HG03139 (cell line): Measurements from ENCODE around the gene CTPS1.

ENCODE experiments used
- ATAC-seq: cut with Tn5 transposase; IDR thresholded peaks from one replicate; pipeline ENCODE4 v1.9.1; 2021; ENCODE audit not compliant: unreplicated experiment

Gene CTPS1

DNA sequence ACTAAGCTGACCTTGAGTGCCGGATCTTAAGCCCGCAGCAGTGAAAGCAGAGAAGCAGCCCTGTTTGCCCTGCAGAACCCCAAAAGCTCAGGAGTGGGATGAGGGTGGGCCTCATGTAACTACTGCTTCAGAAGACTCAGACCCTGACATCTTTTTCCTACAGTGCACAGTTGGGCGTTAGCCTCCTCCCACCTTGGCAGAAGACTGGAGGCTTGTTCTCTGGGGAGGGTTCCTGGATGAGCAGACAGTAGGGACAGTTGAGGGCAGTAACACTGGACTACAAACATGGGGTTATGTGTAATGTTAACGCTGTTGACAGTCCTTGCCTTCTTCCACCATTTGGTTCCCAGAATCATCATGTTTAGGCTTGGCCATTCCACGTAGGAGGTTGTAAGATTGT is 9.6 kb downstream of the CTPS1 start:
- ATAC-seq: no peak

DNA sequence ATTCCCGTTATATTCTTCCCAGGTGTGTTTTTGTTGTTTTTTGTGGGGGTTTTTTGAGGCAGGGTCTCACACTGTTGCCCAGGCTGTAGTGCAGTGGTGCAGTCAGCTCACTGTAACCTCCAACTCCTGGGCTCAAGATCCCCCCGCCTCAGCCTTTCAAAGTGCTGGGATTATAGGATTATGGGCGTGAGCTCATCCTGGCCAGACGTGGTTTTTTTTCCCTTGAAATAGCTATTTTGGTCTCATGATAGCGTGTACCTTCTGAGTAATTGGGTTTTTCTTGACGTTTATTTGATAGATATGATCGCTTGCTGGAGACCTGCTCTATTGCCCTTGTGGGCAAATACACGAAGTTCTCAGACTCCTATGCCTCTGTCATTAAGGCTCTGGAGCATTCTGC is 17.6 kb downstream of the CTPS1 start:
- no peak for ATAC-seq

DNA sequence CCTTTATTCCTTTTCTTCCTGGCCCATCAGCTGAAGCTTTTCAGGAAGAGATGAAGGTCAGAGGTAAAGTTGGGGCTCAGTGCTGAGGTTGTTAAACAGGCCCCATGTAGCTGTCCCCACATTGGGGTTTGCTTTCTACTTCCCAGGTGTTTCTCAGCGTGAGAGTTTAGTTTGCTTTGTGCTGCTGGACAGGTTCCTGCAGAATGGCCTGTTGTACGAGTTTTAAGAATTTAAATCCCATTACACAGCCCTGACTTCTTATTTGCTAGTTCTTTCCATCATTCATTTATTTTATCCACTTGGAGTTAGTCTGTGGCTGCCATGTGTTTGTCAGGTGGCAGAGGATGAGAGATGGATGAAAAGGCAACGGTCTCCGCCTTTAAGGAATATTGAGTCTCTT is 19.2 kb downstream of the CTPS1 start:
- ATAC-seq: no peak

DNA sequence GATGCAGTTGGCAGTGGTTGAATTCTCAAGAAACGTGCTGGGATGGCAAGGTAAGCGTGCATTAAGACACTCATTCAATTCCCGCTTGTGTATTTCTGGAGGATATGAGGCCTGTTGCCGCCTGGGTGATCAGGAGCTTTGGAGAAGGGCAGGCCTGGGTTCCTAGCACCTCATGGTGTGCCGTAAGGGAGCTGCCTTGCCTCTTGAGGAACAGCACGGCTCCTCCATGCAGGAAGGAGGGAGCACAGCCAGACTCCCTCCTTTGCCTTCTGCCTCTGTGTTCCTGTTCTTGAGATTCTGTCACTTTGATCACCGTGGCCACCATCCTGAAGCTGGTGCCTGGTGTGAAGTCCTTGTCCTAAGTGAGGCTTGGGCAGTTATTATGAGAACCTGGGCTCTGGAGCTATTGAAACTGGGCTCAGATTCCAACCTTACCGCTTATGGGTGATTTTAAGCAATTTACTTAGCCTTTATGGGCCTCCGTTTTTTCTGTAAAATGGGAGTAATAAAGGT is 23.7 kb downstream of the CTPS1 start:
- no peak for ATAC-seq

DNA sequence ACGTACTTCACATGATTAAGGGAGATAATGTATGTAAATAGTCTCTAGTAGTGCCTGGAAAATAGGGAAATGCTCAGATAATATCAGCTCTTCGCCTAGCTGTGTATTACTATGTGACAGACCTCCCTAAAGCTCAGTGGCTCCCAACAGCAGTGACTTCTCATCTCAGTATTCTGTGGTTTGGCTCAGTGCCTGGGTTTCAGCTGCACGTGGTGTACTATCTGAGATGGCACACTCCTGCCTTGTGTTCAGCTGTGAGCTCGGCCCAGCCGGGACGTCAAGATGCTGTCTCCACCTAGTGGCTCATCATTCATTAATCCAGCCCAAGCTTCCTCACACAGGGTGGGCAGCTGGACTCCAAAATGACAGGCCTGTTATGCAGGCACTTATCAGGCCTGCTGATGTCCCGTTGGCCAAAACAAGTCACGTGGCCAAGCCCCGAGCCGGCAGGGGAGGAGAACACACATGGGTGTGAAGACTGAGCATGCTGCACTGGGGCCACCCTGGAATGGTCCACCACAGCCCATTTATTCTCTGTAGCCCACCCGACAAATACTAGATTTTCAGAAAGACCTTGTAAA is 24.2 kb downstream of the CTPS1 start:
- ATAC-seq: peak; percentile 98

DNA sequence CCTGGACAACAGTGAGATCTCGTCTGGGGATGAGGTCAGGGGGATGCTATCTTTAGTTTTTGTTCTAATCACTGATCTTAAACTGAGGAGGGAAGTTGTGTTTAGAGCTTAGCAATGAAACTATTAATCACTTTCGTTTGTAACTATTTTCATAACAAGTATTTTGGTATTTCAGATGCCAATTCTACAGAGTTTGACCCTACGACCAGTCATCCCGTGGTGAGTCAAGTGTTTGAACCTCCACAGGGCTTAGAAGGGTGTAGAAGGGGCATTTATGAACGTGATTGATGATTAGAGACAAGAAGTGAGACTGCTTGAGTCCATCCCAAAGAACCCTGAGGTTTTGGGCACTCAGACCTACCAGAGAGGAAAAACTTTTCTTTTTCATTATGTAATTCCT is 26.4 kb downstream of the CTPS1 start:
- ATAC-seq: no peak

DNA sequence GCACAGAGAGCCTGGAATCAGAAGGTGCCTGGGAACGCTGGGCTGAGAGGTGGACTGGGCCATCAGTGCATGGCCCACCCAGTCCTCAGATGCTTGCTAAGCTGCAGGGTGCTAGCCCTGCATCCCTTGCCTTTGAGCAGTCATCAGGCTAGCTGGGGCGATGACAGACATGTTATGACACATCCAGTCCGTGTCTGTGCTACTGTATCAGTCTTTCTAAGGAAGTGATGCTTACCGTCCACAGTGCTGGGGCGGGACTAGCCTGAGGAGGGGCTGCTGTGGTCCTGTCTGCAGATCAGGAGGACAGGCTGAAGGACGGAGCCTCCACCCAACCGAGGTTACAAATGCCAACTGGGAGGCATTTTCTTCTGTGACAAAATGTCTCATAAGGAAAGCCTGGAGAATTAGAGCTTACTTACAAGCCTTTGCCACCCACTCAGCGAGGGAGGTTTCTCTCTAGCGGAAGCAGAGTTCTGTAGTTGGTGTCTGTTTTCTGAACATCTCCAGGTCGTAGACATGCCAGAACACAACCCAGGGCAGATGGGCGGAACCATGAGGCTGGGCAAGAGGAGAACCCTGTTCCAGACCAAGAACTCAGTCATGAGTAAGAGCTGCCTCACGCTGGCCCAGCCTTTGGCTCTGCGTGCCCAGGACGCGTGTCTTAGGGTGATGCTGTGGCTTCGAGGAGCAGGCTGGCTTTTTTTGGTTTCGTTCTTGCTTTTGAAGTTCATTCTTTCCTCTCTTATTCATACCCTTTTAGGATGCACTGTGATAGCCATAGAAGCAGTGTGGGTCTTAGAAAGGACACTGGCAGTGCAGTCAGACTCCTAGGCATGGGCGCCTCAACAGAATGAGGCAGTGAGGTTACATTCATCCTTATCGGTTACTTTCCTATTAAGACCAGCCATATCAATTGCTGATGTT is 27.7 kb downstream of the CTPS1 start:
- ATAC-seq: no peak

DNA sequence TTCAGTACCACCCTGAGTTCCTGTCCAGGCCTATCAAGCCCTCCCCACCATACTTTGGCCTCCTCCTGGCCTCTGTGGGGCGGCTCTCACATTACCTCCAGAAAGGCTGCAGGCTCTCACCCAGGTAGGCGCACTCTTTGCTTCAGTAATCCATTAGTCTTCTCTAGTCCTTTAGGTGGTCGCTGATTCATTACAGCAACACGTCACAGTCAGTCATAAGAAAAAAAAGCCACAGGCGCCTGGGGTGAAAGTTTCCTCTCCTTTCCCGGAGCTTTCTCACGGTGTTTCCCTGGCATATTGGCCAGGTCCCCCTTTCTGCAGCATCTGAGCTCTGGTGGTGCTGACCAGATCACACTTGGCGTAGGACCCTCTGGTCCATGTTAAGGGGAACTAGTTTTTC is 30.0 kb downstream of the CTPS1 start:
- no peak for ATAC-seq

DNA sequence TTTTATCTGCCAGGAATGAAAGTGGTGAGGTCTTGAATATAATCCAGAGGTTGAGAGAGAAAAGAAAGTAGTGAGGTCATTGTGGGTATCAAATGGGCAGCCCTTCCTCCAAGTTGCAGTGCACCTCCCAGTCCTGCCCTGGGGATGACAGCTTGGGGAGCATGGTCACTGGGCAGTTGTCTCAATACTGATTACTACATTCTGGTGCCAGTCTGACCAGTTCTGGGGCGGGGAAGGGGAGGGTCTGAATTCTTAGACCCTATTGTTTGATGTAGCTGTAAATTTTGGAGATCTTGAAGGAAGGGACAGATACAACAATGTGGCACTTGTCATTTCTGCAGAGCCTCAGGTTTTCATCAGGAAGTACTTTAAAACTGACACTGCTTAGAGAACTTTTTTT is 30.8 kb downstream of the CTPS1 start:
- no peak for ATAC-seq

DNA sequence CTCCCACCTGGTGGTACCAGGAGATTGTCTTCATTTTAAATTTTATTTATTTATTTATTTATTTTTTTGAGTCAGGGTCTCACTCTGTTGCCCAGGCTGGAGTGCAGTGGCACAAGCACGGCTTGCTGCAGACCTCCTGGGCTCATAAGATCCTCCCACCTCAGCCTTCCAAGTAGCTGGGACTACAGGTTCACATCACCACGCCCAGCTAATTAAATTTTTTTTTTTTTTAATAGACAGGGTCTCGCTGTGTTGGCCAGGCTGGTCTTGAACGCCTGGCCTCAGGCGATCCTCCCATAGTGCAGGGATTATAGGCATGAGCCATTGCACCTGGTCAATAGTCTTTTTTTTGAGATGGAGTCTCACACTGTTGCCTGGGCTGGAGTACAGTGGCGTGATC is 33.5 kb downstream of the CTPS1 start:
- ATAC-seq: no peak

DNA sequence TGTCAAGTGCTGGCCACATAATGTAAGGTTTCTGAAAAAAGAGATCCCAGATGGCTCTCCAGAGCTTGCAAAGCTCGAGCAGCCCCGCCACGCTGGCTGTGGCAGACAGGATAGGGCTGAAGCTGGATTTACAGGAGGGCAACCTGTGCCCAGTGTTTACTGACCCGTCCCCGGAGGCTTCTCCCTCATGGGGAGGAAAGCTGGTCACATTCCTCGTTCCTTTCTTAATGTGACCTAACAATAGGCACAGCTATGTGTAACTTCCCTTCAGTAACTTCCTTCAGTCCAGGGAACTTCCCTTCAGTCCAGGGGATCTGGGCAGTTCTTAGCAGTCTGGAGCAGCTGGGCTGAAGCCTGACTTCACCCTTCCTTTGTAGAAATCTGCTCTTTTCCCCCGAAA is 34.3 kb downstream of the CTPS1 start:
- no peak for ATAC-seq

DNA sequence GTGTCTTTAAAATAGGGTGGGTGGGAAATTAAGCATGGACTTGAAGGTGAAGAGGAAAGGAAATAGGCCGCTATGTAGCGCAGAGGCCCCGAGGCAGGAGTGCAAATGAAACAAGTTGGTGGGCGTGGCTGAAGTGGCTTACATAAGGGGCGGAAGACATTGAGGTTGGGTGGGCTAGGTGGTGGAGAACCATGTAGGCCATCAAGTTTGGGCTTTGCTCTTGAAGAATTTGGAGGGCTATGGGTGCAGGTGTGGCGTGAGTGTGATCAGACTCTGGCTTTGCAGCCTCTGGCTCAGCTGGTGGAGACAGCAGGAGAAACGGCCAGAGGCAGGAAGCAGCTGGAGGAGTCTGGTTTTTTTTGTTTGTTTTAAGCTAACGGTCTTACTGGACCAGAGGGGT is 35.4 kb downstream of the CTPS1 start:
- ATAC-seq: no peak

DNA sequence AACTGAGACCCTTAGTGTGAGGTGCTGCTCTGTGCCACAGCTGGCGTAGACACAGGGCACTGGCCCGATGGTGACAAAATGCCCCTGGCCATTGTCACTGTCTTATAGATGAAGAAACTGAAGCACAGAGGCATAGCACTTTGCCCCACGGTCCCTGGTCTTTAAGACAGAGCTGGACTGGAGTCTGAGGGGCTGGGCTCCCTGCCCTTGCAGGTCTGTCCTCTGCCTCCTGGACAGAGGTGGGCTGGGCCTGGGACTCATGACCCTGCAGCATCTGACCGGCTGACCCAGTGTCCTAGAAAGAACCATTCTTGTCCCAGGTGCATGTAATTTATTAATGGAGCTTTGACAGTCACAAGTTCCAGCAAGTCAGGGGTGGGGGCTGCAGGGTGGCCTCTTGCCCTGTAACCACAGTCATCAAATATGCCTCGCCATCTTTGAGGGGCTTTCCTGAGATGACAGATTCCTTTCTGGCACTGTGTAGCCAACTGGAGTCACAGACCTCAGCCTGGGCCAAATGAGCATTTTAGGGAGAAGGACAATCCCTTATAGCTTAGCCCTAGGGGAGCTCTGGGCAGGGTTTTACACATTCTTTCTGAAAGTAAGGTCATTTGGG is 35.9 kb downstream of the CTPS1 start:
- ATAC-seq: no peak

DNA sequence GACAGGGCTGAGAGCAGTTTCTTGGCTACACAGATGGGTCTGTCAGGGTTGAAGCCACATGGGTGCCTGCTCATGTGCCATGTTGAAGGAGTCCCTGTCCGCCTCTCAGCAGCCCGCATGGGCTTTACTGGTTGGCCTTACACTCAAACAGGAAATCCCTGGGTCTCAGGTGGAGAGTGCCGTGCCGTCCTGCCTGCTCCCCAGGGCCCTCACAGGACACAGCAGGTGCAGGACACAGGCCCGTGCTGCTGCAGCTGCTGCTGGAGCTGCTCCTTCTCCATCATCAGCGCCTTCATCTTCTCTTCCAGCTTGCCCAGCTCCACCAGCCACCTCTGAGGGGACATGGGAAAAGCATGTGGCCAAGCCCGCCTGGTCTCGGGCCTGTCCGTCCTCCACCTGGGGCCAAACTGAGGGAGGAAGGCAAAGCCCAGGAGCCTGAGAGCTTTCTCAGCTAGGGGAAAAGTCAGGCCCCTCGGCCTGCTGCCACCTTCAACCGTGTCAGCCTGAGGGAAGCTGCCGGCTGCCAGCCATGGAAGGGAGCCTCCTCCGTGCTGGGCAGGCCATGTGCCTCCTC is 36.5 kb downstream of the CTPS1 start:
- no peak for ATAC-seq

DNA sequence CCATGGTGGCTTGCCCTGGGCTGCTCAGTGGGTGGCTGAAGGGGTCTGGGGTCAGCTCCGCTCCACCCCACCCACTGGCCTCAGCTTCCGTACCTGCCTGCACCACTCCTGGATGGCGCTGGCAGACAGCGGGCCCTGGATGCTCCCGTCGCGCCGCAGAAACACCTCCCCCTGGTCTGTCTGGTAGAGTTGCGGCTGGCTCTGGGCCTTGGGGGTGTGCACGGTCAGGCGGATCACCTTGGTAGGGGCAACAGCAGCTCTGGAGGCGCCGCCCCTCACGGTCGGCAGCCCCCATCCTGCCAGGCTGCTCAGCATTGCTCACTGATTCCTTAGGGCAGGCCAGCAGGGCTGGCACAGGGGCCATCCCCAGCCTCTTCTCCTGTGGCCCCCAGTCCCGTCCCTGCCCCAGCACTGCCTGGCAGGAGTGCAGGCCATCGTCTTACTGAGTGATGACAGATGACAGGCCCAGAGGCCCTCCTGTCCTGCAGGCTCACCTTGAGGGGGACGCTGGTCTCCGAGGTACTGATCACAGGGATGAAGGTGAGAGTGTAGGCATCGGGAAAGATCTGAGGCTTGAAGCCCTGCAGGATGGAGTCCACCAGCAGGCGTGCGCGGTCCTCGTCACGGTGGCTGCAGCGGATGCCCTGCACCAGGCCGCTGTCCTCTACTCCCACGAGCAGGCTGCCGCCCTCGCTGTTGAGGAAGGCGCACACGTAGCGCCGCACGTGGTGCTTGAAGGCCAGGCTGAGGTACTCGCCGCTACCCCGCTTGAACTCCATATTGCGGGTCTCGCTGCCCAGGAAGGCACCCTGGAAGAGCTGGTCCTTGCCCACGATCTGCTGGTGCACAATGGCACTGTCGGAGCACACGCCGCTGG is 37.9 kb downstream of the CTPS1 start:
- ATAC-seq: no peak

DNA sequence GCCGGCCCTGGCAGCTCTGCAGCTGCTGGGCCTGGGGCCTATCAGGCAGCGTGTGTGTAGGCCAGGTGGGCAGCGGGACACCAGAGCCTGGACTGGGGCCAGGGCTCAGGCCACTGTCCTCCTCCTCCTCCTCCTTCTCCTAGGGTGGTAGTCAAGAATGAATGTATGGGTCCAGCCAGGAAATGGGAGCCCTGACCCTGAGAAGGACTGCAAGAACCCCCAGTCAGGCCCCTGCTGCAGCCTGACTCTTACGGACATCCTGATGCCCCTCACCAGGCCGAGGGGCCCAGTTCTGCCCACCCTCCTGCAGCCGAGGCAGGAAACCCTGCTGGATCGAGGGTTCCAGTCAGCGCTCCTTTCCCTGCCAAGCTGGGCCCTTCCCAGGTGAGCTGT is 38.5 kb downstream of the CTPS1 start:
- no peak for ATAC-seq

DNA sequence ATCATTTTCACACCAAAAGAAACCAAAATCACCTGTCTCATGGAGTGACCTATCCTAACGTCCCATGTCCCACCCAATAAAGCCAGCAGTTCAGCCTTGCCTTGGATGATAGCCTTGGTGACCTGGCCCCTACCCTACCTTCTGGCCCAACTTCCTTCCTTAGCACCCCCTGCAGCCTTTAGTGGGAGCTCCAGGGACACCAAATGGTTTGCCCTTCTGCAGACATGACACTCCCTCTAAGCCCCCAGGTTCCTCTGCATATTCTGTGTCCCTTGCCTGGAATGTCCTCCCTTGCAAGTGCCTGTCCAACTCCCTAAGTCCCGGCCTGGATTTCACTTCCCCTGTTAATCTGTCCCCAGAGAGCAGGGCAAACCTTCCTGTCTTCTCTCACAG is 39.9 kb downstream of the CTPS1 start:
- ATAC-seq: no peak

DNA sequence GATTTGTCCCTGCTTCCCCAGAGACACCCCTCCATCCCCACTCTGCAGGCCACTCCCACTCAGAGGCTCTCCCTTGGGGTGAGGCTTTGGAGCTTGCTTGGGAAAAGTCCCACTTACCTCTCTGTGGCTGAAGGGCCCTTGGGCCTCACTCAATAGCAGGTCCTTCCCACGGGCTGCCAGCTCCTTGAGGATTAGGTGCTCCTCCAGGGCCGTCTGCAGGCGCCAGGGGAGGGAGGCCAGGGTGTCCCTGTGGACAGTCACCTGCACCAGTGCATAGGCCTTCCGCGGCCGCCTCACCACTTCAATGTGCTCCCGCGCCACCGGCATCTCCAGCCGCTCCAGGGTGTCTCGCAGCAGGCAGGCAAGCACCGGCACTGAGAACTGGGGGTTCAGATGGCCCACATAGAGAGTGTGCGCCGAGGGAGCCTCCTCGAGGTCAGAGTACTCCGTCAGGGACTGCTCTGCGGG is 40.6 kb downstream of the CTPS1 start:
- no peak for ATAC-seq

DNA sequence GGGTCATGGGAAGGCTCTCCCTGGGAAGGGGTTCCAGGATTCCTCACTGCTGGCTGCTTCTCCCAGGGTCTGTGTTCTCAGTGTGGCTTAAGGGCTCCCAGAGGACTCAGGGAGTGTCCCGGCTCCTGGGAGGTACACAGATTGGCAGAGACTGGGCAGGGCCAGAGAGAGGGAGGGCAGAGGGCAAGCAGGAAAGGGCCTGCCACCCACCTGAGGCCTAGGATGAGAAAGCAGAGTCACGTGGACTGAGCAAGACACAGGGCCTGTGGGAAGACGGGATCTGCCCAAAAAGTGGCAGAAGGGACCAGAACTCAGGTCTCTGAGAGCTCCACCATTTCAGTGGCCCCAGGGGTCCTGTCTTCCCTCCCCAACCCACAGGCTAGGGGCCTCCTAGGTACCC is 41.2 kb downstream of the CTPS1 start:
- ATAC-seq: no peak

DNA sequence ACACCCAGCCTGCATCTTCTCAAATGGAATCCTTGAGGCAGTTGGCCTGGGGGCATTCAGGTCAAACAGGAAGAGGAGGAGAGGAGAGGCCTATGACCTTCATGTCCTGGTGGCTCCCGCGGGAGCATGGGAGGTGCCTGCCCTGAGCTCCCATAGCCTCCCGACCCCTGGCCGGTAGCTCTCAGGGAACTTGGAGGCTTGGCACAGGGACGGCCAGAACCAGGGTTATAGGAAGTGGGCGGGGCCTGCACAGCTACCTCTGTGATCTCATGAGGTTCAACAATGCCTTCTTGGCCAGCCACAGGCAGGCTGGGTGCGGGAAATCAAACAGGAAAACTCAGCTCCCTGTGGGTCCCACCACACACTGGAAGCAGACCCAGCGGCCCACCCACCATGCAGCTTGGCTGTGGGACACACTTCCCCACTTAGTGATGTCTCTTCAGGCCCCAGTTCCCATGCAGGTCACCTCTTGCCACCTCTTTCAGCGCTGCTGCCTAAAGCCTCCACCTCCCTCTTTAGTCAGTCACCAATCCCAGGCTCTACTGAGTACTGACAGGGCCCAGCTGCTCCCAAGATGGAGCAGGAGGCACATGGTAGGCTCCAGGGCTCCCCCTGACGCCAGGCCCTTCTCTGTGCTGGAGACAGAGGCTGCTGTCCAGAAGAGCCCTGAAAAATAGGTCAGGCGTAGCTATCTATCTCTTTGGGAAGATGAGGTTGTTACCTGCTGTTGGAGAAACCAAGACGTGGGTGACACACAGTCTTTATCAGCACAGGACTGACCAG is 42.2 kb downstream of the CTPS1 start, which contains the start of gene SLFNL1:
Gene SLFNL1, minus strand, starts transcription at position 200 of the 783 bp plus-strand sequence. CDS start 1,065 bp downstream, outside the sequence.
- no peak for ATAC-seq
